HS-27A (cell line): ENCODE measurements around the gene SGTA.

ENCODE experiments used
- DNase-seq: peaks from one replicate; pipeline ENCODE4 v3.0.0-alpha.2; 2012; ENCODE audit warnings: low read depth, missing footprints

The SGTA gene

GRCh38 chr19:2755448-2755705 lies 27.7 kb downstream of the SGTA start:
- DNase-seq: no peak

- DNase-seq: no peak
These were observed 28.2 kb downstream of the SGTA start for GRCh38 chr19:2754659-2755447.

- DNase-seq: no peak
These were observed 31.6 kb downstream of the SGTA start for GRCh38 chr19:2751438-2751830.

- no peak for DNase-seq
These were observed 32.1 kb downstream of the SGTA start for GRCh38 chr19:2750808-2751437.

- DNase-seq: no peak
These were observed 35.7 kb downstream of the SGTA start for GRCh38 chr19:2747349-2747748.

GRCh38 chr19:2744113-2744512 lies 39.0 kb downstream of the SGTA start:
- DNase-seq: no peak

GRCh38 chr19:2743099-2743498 lies 40.0 kb downstream of the SGTA start:
- DNase-seq: no peak

GRCh38 chr19:2740314-2740656 lies 42.8 kb downstream of the SGTA start:
- DNase-seq: no peak

GRCh38 chr19:2739602-2740313 lies 43.3 kb downstream of the SGTA start, which contains the start of gene SLC39A3:
Gene SLC39A3, minus strand, starts transcription at chr19:2740017. Its CDS starts 2,760 bp downstream, at chr19:2737257.
- DNase-seq: peak; percentile 90

GRCh38 chr19:2736550-2737190 lies 46.4 kb downstream of the SGTA start:
- DNase-seq: no peak

GRCh38 chr19:2735374-2735773 lies 47.7 kb downstream of the SGTA start:
- no peak for DNase-seq

- no peak for DNase-seq
These were observed 48.3 kb downstream of the SGTA start for GRCh38 chr19:2734589-2735288.

- no peak for DNase-seq
These were observed 49.0 kb downstream of the SGTA start for GRCh38 chr19:2733930-2734588.

GRCh38 chr19:2732883-2733282 lies 50.2 kb downstream of the SGTA start:
- no peak for DNase-seq

GRCh38 chr19:2732157-2732725 lies 50.8 kb downstream of the SGTA start:
- DNase-seq: no peak

GRCh38 chr19:2731181-2731995 lies 51.7 kb downstream of the SGTA start:
- DNase-seq: no peak

- DNase-seq: no peak
These were observed 52.9 kb downstream of the SGTA start for GRCh38 chr19:2729943-2730818.

GRCh38 chr19:2728783-2729387 lies 54.2 kb downstream of the SGTA start:
- DNase-seq: no peak

GRCh38 chr19:2727640-2727944 lies 55.5 kb downstream of the SGTA start:
- DNase-seq: no peak
